IMR-90 (cell line): ENCODE results near the gene KRT6C.

Experiments used
- BHLHE40 ChIP-seq: fragments of 150-350 bp; IDR thresholded peaks from 2 replicates; pipeline ENCODE4 v1.6.1; 2016; ENCODE audit warnings: mild to moderate bottlenecking, low read depth, low read length
- CEBPB ChIP-seq: IDR thresholded peaks from 2 replicates; pipeline ENCODE4 v1.6.1; 2012; ENCODE audit warnings: low read depth, low read length, improper control_type of control experiment
- CHD1 ChIP-seq: IDR thresholded peaks from 2 replicates; pipeline ENCODE4 v1.6.1; 2012; ENCODE audit warnings: low read depth, low read length, improper control_type of control experiment
- CTCF ChIP-seq: conservative IDR thresholded peaks from 2 replicates; pipeline ENCODE4 v1.5.1; 2012; ENCODE audit warnings: mild to moderate bottlenecking, low read depth, low read length, improper control_type of control experiment
- ELK1 ChIP-seq: fragments of 150-350 bp; IDR thresholded peaks from 2 replicates; pipeline ENCODE4 v1.6.1; 2016; ENCODE audit warnings: low read depth, mild to moderate bottlenecking, low read length, moderate library complexity, borderline replicate concordance
- FOS ChIP-seq: fragments of 150-350 bp; IDR thresholded peaks from 2 replicates; pipeline ENCODE4 v1.6.1; 2016; ENCODE audit warnings: low read depth, low read length
- MAFK ChIP-seq: IDR thresholded peaks from 2 replicates; pipeline ENCODE4 v1.6.1; 2012; ENCODE audit warnings: low read depth, low read length, improper control_type of control experiment
- MXI1 ChIP-seq: IDR thresholded peaks from 2 replicates; pipeline ENCODE4 v1.6.1; 2012; ENCODE audit warnings: low read depth, mild to moderate bottlenecking, low read length, moderate library complexity, borderline replicate concordance
- POLR2A ChIP-seq: IDR thresholded peaks from 2 replicates; pipeline ENCODE4 v1.6.1; 2012; ENCODE audit warnings: mild to moderate bottlenecking, low read depth, low read length
- RAD21 ChIP-seq: IDR thresholded peaks from 2 replicates; pipeline ENCODE4 v1.6.1; 2012; ENCODE audit warnings: low read length, improper control_type of control experiment
- RCOR1 ChIP-seq: IDR thresholded peaks from 2 replicates; pipeline ENCODE4 v1.6.1; 2012; ENCODE audit warnings: mild to moderate bottlenecking, low read length, improper control_type of control experiment; ENCODE audit not compliant: insufficient replicate concordance
- RFX5 ChIP-seq: IDR thresholded peaks from 2 replicates; pipeline ENCODE4 v1.8.0; 2012; ENCODE audit warnings: low read depth, mild to moderate bottlenecking, low read length, moderate library complexity
- SMC3 ChIP-seq: fragments of 150-350 bp; IDR thresholded peaks from 2 replicates; pipeline ENCODE4 v1.6.1; 2016; ENCODE audit warnings: low read depth, mild to moderate bottlenecking, antibody characterized with exemption, low read length, moderate library complexity
- USF2 ChIP-seq: fragments of 150-350 bp; IDR thresholded peaks from 2 replicates; pipeline ENCODE4 v1.6.1; 2017; ENCODE audit warnings: mild to moderate bottlenecking, antibody characterized with exemption, low read length, low read depth

- no peak for TF ChIP-seq CTCF
- no peak for TF ChIP-seq USF2
- TF ChIP-seq RAD21: no peak
- no peak for TF ChIP-seq CEBPB
- TF ChIP-seq RFX5: no peak
- TF ChIP-seq BHLHE40: no peak
- no peak for TF ChIP-seq FOS
- TF ChIP-seq POLR2A: no peak
- TF ChIP-seq ELK1: no peak
- TF ChIP-seq SMC3: no peak
- no peak for TF ChIP-seq MAFK
- TF ChIP-seq MXI1: no peak
- no peak for TF ChIP-seq RCOR1
- no peak for TF ChIP-seq CHD1
These were observed 53.9 kb downstream of the KRT6C start for GRCh38 chr12:52419656-52420055.
